GM12878 (cell line): ENCODE measurements around the gene ANTXR1. TPM values are rescaled to one million over a fixed set of nuclear protein-coding genes. Genes with fewer than 3 reads are reported as not detected.

Experiments used
- ATAC-seq: fragments of 200-7000 bp; cut with Tn5 transposase; 3 replicates; pipeline ENCODE4 v1.9.1; 2020; ENCODE audit warnings: mild to moderate bottlenecking, moderate library complexity
- BruUV-seq: library from RNA; stranded (reverse); fragments of 400-500 nt; replicated peaks from 2 replicates; lab custom pipeline; 2021; lab: Mats Ljungman, UMichigan
- CTCF ChIA-PET: fragments of 300-600 bp; sonication (Branson Sonifier 250); formaldehyde crosslinking; extraction: SDS; loops from one replicate; lab custom pipeline; 2021; ENCODE audit warnings: inconsistent platforms; lab: Yijun Ruan, JAX
- POLR2A ChIA-PET: fragments of 350-600 bp; formaldehyde crosslinking; extraction: SDS; loops from one replicate; lab custom pipeline; 2021; ENCODE audit warnings: inconsistent platforms; lab: Charles Lee
- RAD21 ChIA-PET: fragments of 300-600 bp; sonication (Branson Sonifier 250); formaldehyde crosslinking; loops from one replicate; lab custom pipeline; 2023; ENCODE audit warnings: antibody characterized with exemption; ENCODE audit not compliant: unreplicated experiment; lab: Charles Lee
- SMC1A ChIA-PET: fragments of 300-600 bp; sonication (Branson Sonifier 250); formaldehyde crosslinking; loops from one replicate; lab custom pipeline; 2023; ENCODE audit not compliant: unreplicated experiment, uncharacterized antibody; lab: Charles Lee
- DNase-seq: peaks from one replicate; pipeline ENCODE4 v3.0.0-alpha.2; 2011; ENCODE audit warnings: low read depth, low spot score
- FAIRE-seq: peaks from 3 replicates; lab custom pipeline; 2011; peaks lifted over from hg19 to GRCh38; lab: Jason Lieb, UNC
- H2AFZ ChIP-seq: 2 replicates; pipeline ENCODE4 v1.6.0; 2011; ENCODE audit warnings: low read depth, low read length, control low read depth; ENCODE audit not compliant: control insufficient read depth
- H3K27ac ChIP-seq: 2 replicates; pipeline ENCODE4 v1.5.1; 2011; ENCODE audit warnings: control low read depth; ENCODE audit not compliant: control insufficient read depth, insufficient read depth
- H3K27me3 ChIP-seq, 2 experiments: replicated peaks in 1 of 2; 2 replicates each; pipeline versions ENCODE4 v1.6.0 to v1.6.1; 2011; ENCODE audit warnings: low read length in 1 of 2; ENCODE audit not compliant: control insufficient read depth in 2 of 2, insufficient read depth in 2 of 2
- H3K36me3 ChIP-seq, 2 experiments: 2 replicates each; pipeline ENCODE4 v1.5.1; 2011; ENCODE audit warnings: low read length in 1 of 2; ENCODE audit not compliant: control insufficient read depth in 2 of 2, insufficient read depth in 2 of 2
- H3K4me1 ChIP-seq: 2 replicates; pipeline ENCODE4 v1.6.1; 2011; ENCODE audit warnings: mild to moderate bottlenecking, low read length, moderate library complexity, mixed read lengths; ENCODE audit not compliant: control insufficient read depth, insufficient read depth
- H3K4me2 ChIP-seq: 2 replicates; pipeline ENCODE4 v1.6.0; 2011; ENCODE audit warnings: control low read depth; ENCODE audit not compliant: control insufficient read depth, insufficient read depth
- H3K4me3 ChIP-seq: fragments of 200-600 bp; sonication (generic); 2 replicates; pipeline ENCODE4 v1.5.1; 2016
- H3K79me2 ChIP-seq: 2 replicates; pipeline ENCODE4 v1.6.0; 2011; ENCODE audit warnings: low read length; ENCODE audit not compliant: control insufficient read depth, insufficient read depth
- H3K9ac ChIP-seq: 2 replicates; pipeline ENCODE4 v1.8.0; 2011; ENCODE audit warnings: low read length, control low read depth, mixed read lengths; ENCODE audit not compliant: control insufficient read depth, insufficient read depth
- H3K9me3 ChIP-seq: replicated peaks from 3 replicates; pipeline ENCODE4 v1.5.1; 2011; ENCODE audit warnings: mild to moderate bottlenecking, low read length; ENCODE audit not compliant: control insufficient read depth, insufficient read depth
- H4K20me1 ChIP-seq: 2 replicates; pipeline ENCODE4 v1.6.0; 2011; ENCODE audit not compliant: control insufficient read depth, insufficient read depth
- CBX3 ChIP-seq: fragments of 200-600 bp; sonication (generic); IDR thresholded peaks from 2 replicates; pipeline ENCODE4 v1.6.1; 2016; ENCODE audit warnings: low read depth, borderline replicate concordance
- CHD4 ChIP-seq: fragments of 200-600 bp; sonication (generic); IDR thresholded peaks from 2 replicates; pipeline ENCODE4 v1.6.1; 2016; ENCODE audit warnings: mild to moderate bottlenecking
- DPF2 ChIP-seq: fragments of 450-650 bp; IDR thresholded peaks from 2 replicates; pipeline ENCODE4 v1.6.1; 2017; ENCODE audit warnings: mild to moderate bottlenecking
- FOXM1 ChIP-seq: IDR thresholded peaks from 2 replicates; pipeline ENCODE4 v1.6.1; 2012; ENCODE audit warnings: low read depth, mild to moderate bottlenecking, inconsistent platforms, low read length, moderate library complexity
- GABPA ChIP-seq: IDR thresholded peaks from 2 replicates; pipeline ENCODE4 v1.6.1; 2014; ENCODE audit warnings: antibody characterized with exemption, low read depth, mild to moderate bottlenecking, inconsistent platforms
- HCFC1 ChIP-seq: fragments of 150-350 bp; IDR thresholded peaks from 2 replicates; pipeline ENCODE4 v1.6.1; 2014; ENCODE audit warnings: low read length
- LARP7 ChIP-seq: fragments of 450-650 bp; IDR thresholded peaks from 2 replicates; pipeline ENCODE4 v1.6.1; 2017; ENCODE audit warnings: mild to moderate bottlenecking
- MLLT1 ChIP-seq: fragments of 450-650 bp; IDR thresholded peaks from 2 replicates; pipeline ENCODE4 v1.6.1; 2016; ENCODE audit warnings: mild to moderate bottlenecking
- NKRF ChIP-seq: fragments of 450-650 bp; conservative IDR thresholded peaks from 2 replicates; pipeline ENCODE4 v1.6.1; 2017; ENCODE audit warnings: mild to moderate bottlenecking, moderate library complexity
- RELA ChIP-seq: fragments of 450-650 bp; IDR thresholded peaks from 2 replicates; pipeline ENCODE4 v1.8.0; 2014; ENCODE audit warnings: borderline replicate concordance; ENCODE audit not compliant: partially characterized antibody
- SMAD5 ChIP-seq: IDR thresholded peaks from 2 replicates; pipeline ENCODE4 v1.6.1; 2016; ENCODE audit warnings: antibody characterized with exemption, low read depth
- ZSCAN29 ChIP-seq: fragments of 450-650 bp; IDR thresholded peaks from 2 replicates; pipeline ENCODE4 v1.6.1; 2017; ENCODE audit warnings: mild to moderate bottlenecking, moderate library complexity
- WGBS: methylation state at CpG from one replicate; pipeline ENCODE4 v1.1.6; 2016; ENCODE audit warnings: low lambda C conversion rate; ENCODE audit not compliant: insufficient replicate concordance, insufficient coverage; ENCODE audit errors: missing lambda C conversion rate; 5-methylcytosine and 5-hydroxymethylcytosine counted together
- in situ Hi-C: fragments of 300-500 bp; cut with MboI; formaldehyde crosslinking; loops from 9 replicates; pipeline ENCODE4 v1.14.3; 2018; ENCODE audit warnings: mixed read lengths
- intact Hi-C: fragments of 100-400 bp; cut with micrococcal nuclease; formaldehyde crosslinking; loops from one replicate; pipeline ENCODE4 v1.14.2; 2022; ENCODE audit not compliant: unreplicated experiment
- polyA plus RNA-seq, 11 experiments: library from polyadenylated mRNA; depleted of rRNA in 4 of 11; unstranded in 6 of 11; stranded (reverse) in 5 of 11; fragments of >200 nt; fragmentation: Nextera tagmentation in 4 of 11; fragmentation: Illumina TruSeq in 1 of 11; extraction: Ambion mirVana in 4 of 11; extraction: Trizol in 1 of 11; gene quantifications; 1 replicate in 1 of 11; 2 replicates in 10 of 11; pipeline versions ENCODE4 v1.2.1 to v1.2.3, GENCODE V29; 2011 to 2016; ENCODE audit warnings: inconsistent platforms in 2 of 11, missing spikeins in 2 of 11, low read depth in 1 of 11
- total RNA-seq, 4 experiments: library from RNA; depleted of rRNA in 3 of 4; stranded (reverse); fragments of >200 nt in 3 of 4; fragmentation: Illumina TruSeq in 1 of 4; extraction: Trizol in 1 of 4; gene quantifications; 2 replicates each; pipeline versions ENCODE4 v1.2.1 to v1.2.3, GENCODE V29; 2013 to 2021
- TF ChIP-seq, protein P1 (sequence below): fragments of 450-650 bp; IDR thresholded peaks from 2 replicates; pipeline ENCODE4 v1.6.1; 2016; ENCODE audit warnings: mild to moderate bottlenecking

The ANTXR1 gene
- total and polyA plus RNA-seq, 10 of the 15 experiments (the other 5 are each of a cell fraction or from before 2014, with no cell fraction given) = 0.09 to 0.26 TPM; not detected in 8

DNA sequence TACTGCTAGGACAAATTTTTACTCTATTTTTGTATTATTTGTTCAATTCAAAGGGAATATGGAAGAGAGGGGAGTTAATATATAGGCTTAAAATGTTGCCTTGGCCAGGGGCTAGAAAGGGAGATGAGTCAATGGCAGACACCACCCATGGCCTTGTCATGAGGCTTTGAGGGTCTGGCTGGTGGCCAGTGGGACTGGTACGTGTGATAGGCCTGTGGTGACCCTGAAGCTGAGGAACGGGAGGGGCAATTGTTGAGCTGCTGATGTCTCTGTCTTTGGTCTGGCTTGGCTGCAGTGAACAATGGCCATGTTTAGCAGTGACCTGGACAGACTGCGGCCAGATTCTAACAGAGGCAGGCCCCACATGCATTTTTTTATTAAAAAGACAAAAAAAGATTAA is 20.0 kb upstream of the ANTXR1 start:
- SMC1A ChIA-PET = no interaction called here
- no peak for TF ChIP-seq DPF2
- no peak for TF ChIP-seq ZSCAN29
- no peak for TF ChIP-seq RELA
- no peak for TF ChIP-seq NKRF
- no peak for TF ChIP-seq MLLT1
- no peak for TF ChIP-seq GABPA
- TF ChIP-seq, protein P1, sequence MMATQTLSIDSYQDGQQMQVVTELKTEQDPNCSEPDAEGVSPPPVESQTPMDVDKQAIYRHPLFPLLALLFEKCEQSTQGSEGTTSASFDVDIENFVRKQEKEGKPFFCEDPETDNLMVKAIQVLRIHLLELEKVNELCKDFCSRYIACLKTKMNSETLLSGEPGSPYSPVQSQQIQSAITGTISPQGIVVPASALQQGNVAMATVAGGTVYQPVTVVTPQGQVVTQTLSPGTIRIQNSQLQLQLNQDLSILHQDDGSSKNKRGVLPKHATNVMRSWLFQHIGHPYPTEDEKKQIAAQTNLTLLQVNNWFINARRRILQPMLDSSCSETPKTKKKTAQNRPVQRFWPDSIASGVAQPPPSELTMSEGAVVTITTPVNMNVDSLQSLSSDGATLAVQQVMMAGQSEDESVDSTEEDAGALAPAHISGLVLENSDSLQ = no peak
- TF ChIP-seq FOXM1 = no peak
- no peak for TF ChIP-seq HCFC1
- TF ChIP-seq CBX3 = no peak
- TF ChIP-seq CHD4 = no peak
- TF ChIP-seq SMAD5 = no peak
- no peak for TF ChIP-seq LARP7

More for the DNA sequence above, 20.0 kb upstream of the ANTXR1 start:
- Histone ChIP-seq H4K20me1 (no peaks in the 10 kb centered on the region), H2AFZ (no peak overlapping the region), H3K9ac (no peak overlapping the region), H3K4me2 (no peak overlapping the region), H3K4me1 (no peaks in the 10 kb centered on the region), H3K36me3 (no peaks in the 10 kb centered on the region), H3K27ac (no peak overlapping the region), H3K27me3 (no peaks in the 10 kb centered on the region; a peak in 1 of 4 replicates), H3K9me3 (no peaks in the 10 kb centered on the region), H3K79me2 (no peaks in the 10 kb centered on the region), H3K4me3 (no peak overlapping the region)
- CTCF ChIA-PET = interaction anchor here (1.0 to 1.4 kb wide), 2 partner anchors 9 to 284 kb away, joined by 4 read pairs; no protein-coding TSS in a partner anchor
- no TSS peak for BruUV-seq
- intact Hi-C loops = no loop called here
- RAD21 ChIA-PET = no interaction called here
- POLR2A ChIA-PET = interaction anchor here (0.6 kb wide), 1 partner anchor 100 kb away, joined by 3 read pairs; no protein-coding TSS in a partner anchor
- DNase-seq = no peak
- in situ Hi-C loops = no loop called here
- 10% methylated on average over 3 of the region's 3 CpGs for WGBS
- FAIRE-seq = no peak
- ATAC-seq = no peak
